H9 (cell line): ENCODE data around the gene TPSB2. TPM values are rescaled to one million over a fixed set of nuclear protein-coding genes. Genes with fewer than 3 reads are reported as not detected.

Source experiments
- DNase-seq: peaks from one replicate; pipeline ENCODE4 v3.0.0-alpha.2; 2017
- H2AFZ ChIP-seq: one replicate; pipeline ENCODE4 v1.6.1; 2013; ENCODE audit warnings: mild to moderate bottlenecking, low read length, control low read depth, moderate library complexity
- H2AK5ac ChIP-seq: 2 replicates; pipeline ENCODE4 v1.6.1; 2013; ENCODE audit warnings: low read length, control low read depth, mixed read lengths; ENCODE audit not compliant: insufficient read length
- H2BK120ac ChIP-seq: one replicate; pipeline ENCODE4 v1.6.1; 2013; ENCODE audit warnings: low read depth, mild to moderate bottlenecking, low read length, control low read depth, inconsistent platforms; ENCODE audit not compliant: poor library complexity, severe bottlenecking
- H2BK12ac ChIP-seq: 2 replicates; pipeline ENCODE4 v1.6.1; 2013; ENCODE audit warnings: low read length, control low read depth, mixed read lengths, low read depth; ENCODE audit not compliant: insufficient read length
- H2BK15ac ChIP-seq: 2 replicates; pipeline ENCODE4 v1.6.1; 2013; ENCODE audit warnings: low read depth, low read length, control low read depth
- H2BK20ac ChIP-seq: one replicate; pipeline ENCODE4 v1.6.1; 2013; ENCODE audit warnings: low read depth, mild to moderate bottlenecking, low read length, control low read depth, inconsistent platforms; ENCODE audit not compliant: poor library complexity, severe bottlenecking
- H2BK5ac ChIP-seq: 2 replicates; pipeline ENCODE4 v1.6.1; 2013; ENCODE audit warnings: low read length, control low read depth, mixed read lengths; ENCODE audit not compliant: insufficient read length
- H3K14ac ChIP-seq: 2 replicates; pipeline ENCODE4 v1.6.1; 2013; ENCODE audit warnings: low read length, control low read depth; ENCODE audit not compliant: insufficient read depth
- H3K18ac ChIP-seq: 2 replicates; pipeline ENCODE4 v1.6.1; 2013; ENCODE audit warnings: low read depth, mild to moderate bottlenecking, mixed read lengths, low read length, control low read depth; ENCODE audit not compliant: insufficient read length
- H3K23ac ChIP-seq: 2 replicates; pipeline ENCODE4 v1.6.1; 2013; ENCODE audit warnings: low read length, control low read depth, mixed read lengths, low read depth; ENCODE audit not compliant: insufficient read length
- H3K23me2 ChIP-seq: 2 replicates; pipeline ENCODE4 v1.6.1; 2013; ENCODE audit warnings: low read depth, mild to moderate bottlenecking, mixed read lengths, low read length, control low read depth; ENCODE audit not compliant: insufficient read length, poor library complexity, severe bottlenecking
- H3K27ac ChIP-seq: 2 replicates; pipeline ENCODE4 v1.5.1; 2013; ENCODE audit warnings: low read length, control low read depth, mixed read lengths, low read depth; ENCODE audit not compliant: insufficient read length
- H3K27me3 ChIP-seq: 2 replicates; pipeline ENCODE4 v1.6.1; 2013; ENCODE audit warnings: low read length, control low read depth, inconsistent platforms; ENCODE audit not compliant: insufficient read depth
- H3K4ac ChIP-seq: 2 replicates; pipeline ENCODE4 v1.6.1; 2013; ENCODE audit warnings: low read depth, mild to moderate bottlenecking, control low read depth, inconsistent platforms, low read length, moderate library complexity
- H3K4me1 ChIP-seq: 2 replicates; pipeline ENCODE4 v1.6.1; 2013; ENCODE audit warnings: low read length, control low read depth, inconsistent platforms; ENCODE audit not compliant: insufficient read depth
- H3K4me2 ChIP-seq: 2 replicates; pipeline ENCODE4 v1.6.1; 2013; ENCODE audit warnings: low read length, control low read depth, mixed read lengths; ENCODE audit not compliant: insufficient read length, insufficient read depth
- H3K56ac ChIP-seq: 2 replicates; pipeline ENCODE4 v1.6.1; 2013; ENCODE audit warnings: low read depth, mild to moderate bottlenecking, mixed read lengths, low read length, control low read depth; ENCODE audit not compliant: insufficient read length
- H3K79me1 ChIP-seq: 2 replicates; pipeline ENCODE4 v1.6.1; 2013; ENCODE audit warnings: low read depth, mild to moderate bottlenecking, moderate library complexity, low read length, control low read depth, inconsistent platforms; ENCODE audit not compliant: insufficient read depth, poor library complexity, severe bottlenecking
- H3K79me2 ChIP-seq: 2 replicates; pipeline ENCODE4 v1.6.1; 2013; ENCODE audit warnings: low read length, control low read depth, inconsistent platforms; ENCODE audit not compliant: insufficient read depth
- H3K9ac ChIP-seq: 2 replicates; pipeline ENCODE4 v1.6.1; 2013; ENCODE audit warnings: low read length, control low read depth, mixed read lengths; ENCODE audit not compliant: insufficient read length; ENCODE audit errors: extremely low read depth
- H3K9me3 ChIP-seq: one replicate; pipeline ENCODE4 v1.6.1; 2013; ENCODE audit warnings: low read depth, low read length, inconsistent platforms; ENCODE audit not compliant: control insufficient read depth
- H3T11ph ChIP-seq: one replicate; pipeline ENCODE4 v1.6.1; 2013; ENCODE audit warnings: mild to moderate bottlenecking, low read length, control low read depth, inconsistent platforms
- H4K20me1 ChIP-seq: one replicate; pipeline ENCODE4 v1.6.1; 2013; ENCODE audit not compliant: control insufficient read depth, insufficient read length, insufficient read depth
- H4K5ac ChIP-seq: 2 replicates; pipeline ENCODE4 v1.6.1; 2013; ENCODE audit warnings: low read depth, mild to moderate bottlenecking, mixed read lengths, low read length, control low read depth; ENCODE audit not compliant: insufficient read length
- H4K8ac ChIP-seq: replicated peaks from 2 replicates; pipeline ENCODE4 v1.6.1; 2013; ENCODE audit warnings: low read length, control low read depth, mixed read lengths, low read depth; ENCODE audit not compliant: insufficient read length
- H4K91ac ChIP-seq: 2 replicates; pipeline ENCODE4 v1.6.1; 2013; ENCODE audit warnings: low read depth, mild to moderate bottlenecking, moderate library complexity, mixed read lengths, low read length, control low read depth; ENCODE audit not compliant: insufficient read length
- H3K27ac Mint-ChIP-seq, 3 experiments: 2 replicates in 2 of 3; 3 replicates in 1 of 3; pipeline ENCODE4 v1.8.0; 2020 to 2021; ENCODE audit warnings: mixed read lengths in 3 of 3, mild to moderate bottlenecking in 1 of 3, moderate library complexity in 1 of 3
- H3K27me3 Mint-ChIP-seq: 2 replicates; pipeline ENCODE4 v1.8.0; 2021; ENCODE audit warnings: low read depth, mild to moderate bottlenecking, moderate library complexity, mixed read lengths
- H3K36me3 Mint-ChIP-seq, 3 experiments: 2 replicates in 2 of 3; 3 replicates in 1 of 3; pipeline ENCODE4 v1.8.0; 2020 to 2021; ENCODE audit warnings: low read depth in 3 of 3, mixed read lengths in 3 of 3; ENCODE audit not compliant: insufficient read depth in 1 of 3
- H3K4me1 Mint-ChIP-seq, 2 experiments: 2 replicates each; pipeline ENCODE4 v1.8.0; 2020; ENCODE audit warnings: mixed read lengths in 2 of 2
- H3K4me3 Mint-ChIP-seq, 2 experiments: 2 replicates in 1 of 2; 3 replicates in 1 of 2; pipeline ENCODE4 v1.8.0; 2020 to 2021; ENCODE audit warnings: mild to moderate bottlenecking in 2 of 2, mixed read lengths in 2 of 2, moderate library complexity in 1 of 2
- H3K9me3 Mint-ChIP-seq, 2 experiments: 2 replicates in 1 of 2; 3 replicates in 1 of 2; pipeline ENCODE4 v1.8.0; 2020; ENCODE audit warnings: mild to moderate bottlenecking in 2 of 2, mixed read lengths in 2 of 2, moderate library complexity in 1 of 2
- WGBS: extraction: QIAGEN DNeasy Blood & Tissue Kit; methylation state at CpG from one replicate; pipeline ENCODE4 v1.1.7; 2013; ENCODE audit warnings: missing lambda C conversion rate, low lambda C conversion rate, mixed read lengths; ENCODE audit not compliant: insufficient read length; ENCODE audit errors: extremely low coverage; 5-methylcytosine and 5-hydroxymethylcytosine counted together
- total RNA-seq: library from RNA; stranded (reverse); gene quantifications from 2 replicates; pipeline ENCODE4 v1.2.1, GENCODE V29; 2021
- TF ChIP-seq, protein P1 (sequence below): fragments of 200-600 bp; sonication (generic); conservative IDR thresholded peaks from 3 replicates; pipeline ENCODE4 v1.8.0; 2021; ENCODE audit warnings: antibody characterized with exemption, mild to moderate bottlenecking

The TPSB2 gene
- total RNA-seq, 1 experiment from 2014 or later, result not detected

GRCh38 chr16:1278477-1278876, 48.5 kb upstream of the TPSB2 start:
- Histone ChIP-seq H4K5ac (no peak overlapping the region), H3K4me1 (no peaks in the 10 kb centered on the region; the same call in 1 of the 2 replicates), H2BK120ac (no peak overlapping the region), H3K56ac (no peak overlapping the region), H2BK20ac (no peak overlapping the region), H3K23ac (no peak overlapping the region), H4K91ac (no peak overlapping the region), H4K20me1 (no peaks in the 10 kb centered on the region), H3K27ac (no peak overlapping the region), H2BK5ac (no peak overlapping the region), H3K9me3 (no peaks in the 10 kb centered on the region), H3K9ac (no peak overlapping the region), H3K4me2 (no peak overlapping the region), H3K14ac (no peak overlapping the region), H3K27me3 (no peaks in the 10 kb centered on the region), H3K18ac (no peak overlapping the region), H2AFZ (no peak overlapping the region), H2BK15ac (no peak overlapping the region), H3K4ac (no peak overlapping the region), H4K8ac (no peak overlapping the region), H3T11ph (no peak overlapping the region), H3K23me2 (no peaks in the 10 kb centered on the region), H2BK12ac (no peak overlapping the region), H3K79me2 (no peaks in the 10 kb centered on the region), H3K79me1 (no peaks in the 10 kb centered on the region), H2AK5ac (no peak overlapping the region)
- WGBS, result no CpG with 5 or more reads among the region's 18 CpGs
- TF ChIP-seq, protein P1, sequence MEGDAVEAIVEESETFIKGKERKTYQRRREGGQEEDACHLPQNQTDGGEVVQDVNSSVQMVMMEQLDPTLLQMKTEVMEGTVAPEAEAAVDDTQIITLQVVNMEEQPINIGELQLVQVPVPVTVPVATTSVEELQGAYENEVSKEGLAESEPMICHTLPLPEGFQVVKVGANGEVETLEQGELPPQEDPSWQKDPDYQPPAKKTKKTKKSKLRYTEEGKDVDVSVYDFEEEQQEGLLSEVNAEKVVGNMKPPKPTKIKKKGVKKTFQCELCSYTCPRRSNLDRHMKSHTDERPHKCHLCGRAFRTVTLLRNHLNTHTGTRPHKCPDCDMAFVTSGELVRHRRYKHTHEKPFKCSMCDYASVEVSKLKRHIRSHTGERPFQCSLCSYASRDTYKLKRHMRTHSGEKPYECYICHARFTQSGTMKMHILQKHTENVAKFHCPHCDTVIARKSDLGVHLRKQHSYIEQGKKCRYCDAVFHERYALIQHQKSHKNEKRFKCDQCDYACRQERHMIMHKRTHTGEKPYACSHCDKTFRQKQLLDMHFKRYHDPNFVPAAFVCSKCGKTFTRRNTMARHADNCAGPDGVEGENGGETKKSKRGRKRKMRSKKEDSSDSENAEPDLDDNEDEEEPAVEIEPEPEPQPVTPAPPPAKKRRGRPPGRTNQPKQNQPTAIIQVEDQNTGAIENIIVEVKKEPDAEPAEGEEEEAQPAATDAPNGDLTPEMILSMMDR, result peak; percentile 24; the same call in 1 of the 3 replicates
- H3K27ac Mint-ChIP-seq, result no peak overlapping the region
- peaks cover 40% of the 10 kb centered on the region for H3K27me3 Mint-ChIP-seq
- H3K4me3 Mint-ChIP-seq, result no peak overlapping the region
- no peak for DNase-seq
- peaks cover 0 to 4% (median 0%) of the 10 kb centered on the region in 3 experiments; a peak in 2 of 7 replicates for H3K36me3 Mint-ChIP-seq
- H3K9me3 Mint-ChIP-seq, result no peaks in the 10 kb centered on the region
- H3K4me1 Mint-ChIP-seq, result peaks cover 9 to 19% of the 10 kb centered on the region in 2 experiments; a peak in 3 of 4 replicates
